GM21528 (cell line): ENCODE measurements around the gene NUDT1.

ENCODE experiments used
- ATAC-seq: cut with Tn5 transposase; IDR thresholded peaks from one replicate; pipeline ENCODE4 v1.9.1; 2021; ENCODE audit warnings: mild to moderate bottlenecking, moderate library complexity; ENCODE audit not compliant: unreplicated experiment, low FRiP score

The NUDT1 gene

GRCh38 chr7:2241580-2242540, at the start of gene NUDT1, which contains the start of gene MRM2:
Gene NUDT1 (plus strand): TSS chr7:2242226. CDS start chr7:2244575, 2,349 bp downstream.
Gene MRM2 (minus strand): TSS chr7:2242205. CDS start chr7:2242169, 36 bp downstream.
- peak; percentile 62 for ATAC-seq

GRCh38 chr7:2192831-2193534, 49.0 kb upstream of the NUDT1 start:
- ATAC-seq = no peak

- ATAC-seq = no peak
Measured at GRCh38 chr7:2193575-2194305, 48.3 kb upstream of the NUDT1 start.

- no peak for ATAC-seq
Measured at GRCh38 chr7:2195400-2196246, 46.4 kb upstream of the NUDT1 start.

- ATAC-seq = no peak
Measured at GRCh38 chr7:2196381-2197378, 45.3 kb upstream of the NUDT1 start.

- ATAC-seq = no peak
Measured at GRCh38 chr7:2197436-2198155, 44.4 kb upstream of the NUDT1 start.

GRCh38 chr7:2198206-2198605, 43.8 kb upstream of the NUDT1 start:
- ATAC-seq = no peak

- no peak for ATAC-seq
Measured at GRCh38 chr7:2198760-2199159, 43.3 kb upstream of the NUDT1 start.

- ATAC-seq = no peak
Measured at GRCh38 chr7:2199528-2199927, 42.5 kb upstream of the NUDT1 start.

GRCh38 chr7:2199956-2200583, 42.0 kb upstream of the NUDT1 start:
- no peak for ATAC-seq

- no peak for ATAC-seq
Measured at GRCh38 chr7:2200584-2200980, 41.4 kb upstream of the NUDT1 start.

GRCh38 chr7:2201128-2201527, 40.9 kb upstream of the NUDT1 start:
- no peak for ATAC-seq

- ATAC-seq = no peak
Measured at GRCh38 chr7:2201686-2202360, 40.2 kb upstream of the NUDT1 start.

GRCh38 chr7:2202361-2202761, 39.7 kb upstream of the NUDT1 start:
- no peak for ATAC-seq

GRCh38 chr7:2202901-2203765, 38.9 kb upstream of the NUDT1 start:
- no peak for ATAC-seq

GRCh38 chr7:2203766-2204300, 38.2 kb upstream of the NUDT1 start:
- ATAC-seq = no peak
